Measurements from ENCODE around the gene VPS52. TPM values are rescaled to one million over a fixed set of nuclear protein-coding genes. Genes with fewer than 3 reads are reported as not detected.
A peak's percentile ranks its signal among the peaks of the same experiment; 100 is the strongest.

Gene VPS52
- total RNA-seq, 1 donor from 2014 or later: 42.2 TPM

- Histone ChIP-seq H3K9me3 (no peaks in the 10 kb centered on the region), H3K36me3 (peaks cover 0 to 25% of the 10 kb centered on the region in 2 donors), H3K4me1 (peaks cover 75% of the 10 kb centered on the region), H3K27ac (peak overlapping the region; percentile 87), H3K27me3 (no peaks in the 10 kb centered on the region), H3K4me3 (peak overlapping the region; percentile 46 to 49)
- intact Hi-C loops (cut with DNase I): loop anchor here (5.0 kb wide), 1 partner anchor 99 kb away; the partner anchor contains the start of gene CUTA
- no peak for DNase-seq (ENCODE audit: extremely low spot score in 2 of 2)
- TF ChIP-seq CTCF (IDR thresholded peaks at IDR 0.05) (no peak), POLR2AphosphoS5 (IDR thresholded peaks at IDR 0.05; ENCODE audit: insufficient read depth in 1 of 2, low read depth in 1 of 2) (no peak), POLR2A (IDR thresholded peaks at IDR 0.05) (no peak)
Observed at GRCh38 chr6:33318426-33319073, 46.9 kb upstream of the VPS52 start.

- intact Hi-C loops (cut with DNase I): loop anchor here (5.0 kb wide), 1 partner anchor 99 kb away; the partner anchor contains the start of gene CUTA
- Histone ChIP-seq H3K36me3 (peaks cover 0 to 25% of the 10 kb centered on the region in 2 donors), H3K4me3 (peak within 1 kb of the TSS; percentile 46 to 49), H3K4me1 (peaks cover 72% of the 10 kb centered on the region), H3K27ac (peak within 1 kb of the TSS; percentile 87), H3K9me3 (no peaks in the 10 kb centered on the region), H3K27me3 (no peaks in the 10 kb centered on the region)
- peak in 1 of 2 donors; percentile 99 for DNase-seq (ENCODE audit: extremely low spot score in 2 of 2)
- TF ChIP-seq CTCF (IDR thresholded peaks at IDR 0.05): no peak
- TF ChIP-seq POLR2AphosphoS5 (IDR thresholded peaks at IDR 0.05; ENCODE audit: insufficient read depth in 1 of 2, low read depth in 1 of 2): peak; percentile 77 to 91
Observed at GRCh38 chr6:33317669-33318425, 46.2 kb upstream of the VPS52 start, which contains the start of gene ZBTB22. Gene ZBTB22, minus strand, starts transcription at chr6:33317744. Its CDS starts 828 bp downstream, at chr6:33316916.

- TF ChIP-seq CTCF (IDR thresholded peaks at IDR 0.05) (no peak), POLR2AphosphoS5 (IDR thresholded peaks at IDR 0.05; ENCODE audit: insufficient read depth in 1 of 2, low read depth in 1 of 2) (no peak), POLR2A (IDR thresholded peaks at IDR 0.05) (no peak)
- H3K36me3 ChIP-seq: peaks cover 0 to 25% of the 10 kb centered on the region in 2 donors
- peak overlapping the region; percentile 87 for H3K27ac ChIP-seq
- H3K27me3 ChIP-seq: no peaks in the 10 kb centered on the region
- no peak for DNase-seq (ENCODE audit: extremely low spot score in 2 of 2)
- peak overlapping the region; percentile 46 to 49 for H3K4me3 ChIP-seq
- peaks cover 74% of the 10 kb centered on the region for H3K4me1 ChIP-seq
- no peaks in the 10 kb centered on the region for H3K9me3 ChIP-seq
- intact Hi-C loops (cut with DNase I): loop anchor here (5.0 kb wide), 1 partner anchor 100 kb away; the partner anchor contains the start of gene CUTA
Observed at GRCh38 chr6:33317419-33317668, 45.7 kb upstream of the VPS52 start.

GRCh38 chr6:33316603-33317418 lies 45.1 kb upstream of the VPS52 start:
- H3K27ac ChIP-seq: peak overlapping the region; percentile 87

More at GRCh38 chr6:33316603-33317418, 45.1 kb upstream of the VPS52 start:
- peak in 1 of 2 donors; percentile 86 for DNase-seq (ENCODE audit: extremely low spot score in 2 of 2)
- no peak for TF ChIP-seq POLR2AphosphoS5 (IDR thresholded peaks at IDR 0.05; ENCODE audit: insufficient read depth in 1 of 2, low read depth in 1 of 2)
- TF ChIP-seq CTCF (IDR thresholded peaks at IDR 0.05): no peak
- no peak for TF ChIP-seq POLR2A (IDR thresholded peaks at IDR 0.05)
- Histone ChIP-seq H3K9me3 (no peaks in the 10 kb centered on the region), H3K4me1 (peaks cover 74% of the 10 kb centered on the region), H3K4me3 (peak overlapping the region; percentile 46 to 49), H3K27me3 (no peaks in the 10 kb centered on the region), H3K36me3 (peaks cover 0 to 25% of the 10 kb centered on the region in 2 donors)
- intact Hi-C loops (cut with DNase I): loop anchor here (5.0 kb wide), 1 partner anchor 100 kb away; the partner anchor contains the start of gene CUTA
